WTC11 (cell line): ENCODE data around the gene AGTRAP. TPM values are rescaled to one million over a fixed set of nuclear protein-coding genes. Genes with fewer than 3 reads are reported as not detected.

Experiments used
- ATF1 ChIP-seq: sonication (generic); formaldehyde crosslinking; IDR thresholded peaks from 2 replicates; pipeline ENCODE4 v1.8.1; 2023; ENCODE audit warnings: mild to moderate bottlenecking, moderate library complexity, missing genetic modification reagents
- EMX1 ChIP-seq: fragments of 250-450 bp; sonication (Bioruptor Pico); IDR thresholded peaks from 2 replicates; pipeline ENCODE4 v1.8.0; 2021; ENCODE audit warnings: mild to moderate bottlenecking
- ESRRA ChIP-seq: sonication (generic); formaldehyde crosslinking; IDR thresholded peaks from 2 replicates; pipeline ENCODE4 v1.8.1; 2022; ENCODE audit warnings: mild to moderate bottlenecking, missing genetic modification reagents, borderline replicate concordance
- FOXK1 ChIP-seq: sonication (generic); formaldehyde crosslinking; IDR thresholded peaks from 2 replicates; pipeline ENCODE4 v1.8.0; 2022; ENCODE audit warnings: mild to moderate bottlenecking, moderate library complexity, missing genetic modification reagents
- GABPB1 ChIP-seq: sonication (generic); formaldehyde crosslinking; IDR thresholded peaks from 2 replicates; pipeline ENCODE4 v1.8.1; 2023; ENCODE audit warnings: mild to moderate bottlenecking, missing genetic modification reagents
- GRHL2 ChIP-seq: fragments of 250-450 bp; sonication (Bioruptor Pico); IDR thresholded peaks from 2 replicates; pipeline ENCODE4 v1.8.0; 2022; ENCODE audit warnings: mild to moderate bottlenecking, moderate library complexity; ENCODE audit not compliant: insufficient replicate concordance, severe bottlenecking
- JUN ChIP-seq: sonication (generic); formaldehyde crosslinking; IDR thresholded peaks from 2 replicates; pipeline ENCODE4 v1.8.0; 2023; ENCODE audit warnings: mild to moderate bottlenecking, missing genetic modification reagents
- MYBL2 ChIP-seq: sonication (generic); formaldehyde crosslinking; IDR thresholded peaks from 2 replicates; pipeline ENCODE4 v1.8.1; 2023; ENCODE audit warnings: mild to moderate bottlenecking, moderate library complexity, missing genetic modification reagents
- SOX15 ChIP-seq: fragments of 250-450 bp; sonication (Bioruptor Pico); IDR thresholded peaks from 2 replicates; pipeline ENCODE4 v1.9.0; 2021; ENCODE audit warnings: mild to moderate bottlenecking
- TP53 ChIP-seq: sonication (generic); formaldehyde crosslinking; IDR thresholded peaks from 2 replicates; pipeline ENCODE4 v1.8.1; 2023; ENCODE audit warnings: mild to moderate bottlenecking, missing genetic modification reagents
- ZNF121 ChIP-seq: sonication (generic); formaldehyde crosslinking; IDR thresholded peaks from 2 replicates; pipeline ENCODE4 v1.8.0; 2023; ENCODE audit warnings: missing genetic modification reagents
- ZNF423 ChIP-seq: fragments of 250-450 bp; sonication (Bioruptor Pico); IDR thresholded peaks from 2 replicates; pipeline ENCODE4 v2.1.2; 2022; ENCODE audit warnings: mild to moderate bottlenecking, moderate library complexity
- total RNA-seq: library from RNA; stranded (reverse); gene quantifications from 3 replicates; pipeline ENCODE4 v1.2.3, GENCODE V29; 2021
- TF ChIP-seq, protein P1 (sequence below): sonication (generic); formaldehyde crosslinking; IDR thresholded peaks from 2 replicates; pipeline ENCODE4 v1.8.0; 2023; ENCODE audit warnings: missing genetic modification reagents, mild to moderate bottlenecking, borderline replicate concordance
- TF ChIP-seq, protein P2 (sequence below): sonication (generic); formaldehyde crosslinking; IDR thresholded peaks from 2 replicates; pipeline ENCODE4 v1.8.0; 2022; ENCODE audit warnings: missing genetic modification reagents
- TF ChIP-seq, protein P3 (sequence below): fragments of 250-450 bp; sonication (Bioruptor Pico); IDR thresholded peaks from 2 replicates; pipeline ENCODE4 v2.1.2; 2022; ENCODE audit warnings: mild to moderate bottlenecking, moderate library complexity
- TF ChIP-seq, protein P4 (sequence below): sonication (generic); formaldehyde crosslinking; IDR thresholded peaks from 2 replicates; pipeline ENCODE4 v1.8.1; 2023; ENCODE audit warnings: mild to moderate bottlenecking, missing genetic modification reagents, moderate library complexity
- TF ChIP-seq, protein P5 (sequence below): sonication (generic); formaldehyde crosslinking; IDR thresholded peaks from 2 replicates; pipeline ENCODE4 v1.8.1; 2022; ENCODE audit warnings: low read depth, mild to moderate bottlenecking, moderate library complexity, missing genetic modification reagents, borderline replicate concordance
- TF ChIP-seq, protein P6 (sequence below): sonication (generic); formaldehyde crosslinking; IDR thresholded peaks from 2 replicates; pipeline ENCODE4 v1.8.1; 2022; ENCODE audit warnings: mild to moderate bottlenecking, moderate library complexity, missing genetic modification reagents
- TF ChIP-seq, protein P7 (sequence below): sonication (generic); formaldehyde crosslinking; IDR thresholded peaks from 2 replicates; pipeline ENCODE4 v1.8.1; 2023; ENCODE audit warnings: mild to moderate bottlenecking, moderate library complexity, missing genetic modification reagents
- TF ChIP-seq, protein P8 (sequence below): sonication (generic); formaldehyde crosslinking; IDR thresholded peaks from 2 replicates; pipeline ENCODE4 v1.8.1; 2023; ENCODE audit warnings: mild to moderate bottlenecking, missing genetic modification reagents, moderate library complexity
- TF ChIP-seq, protein P9 (sequence below): sonication (generic); formaldehyde crosslinking; conservative IDR thresholded peaks from 2 replicates; pipeline ENCODE4 v1.8.1; 2023; ENCODE audit warnings: mild to moderate bottlenecking, low read depth, missing genetic modification reagents, moderate library complexity

AGTRAP gene
- total RNA-seq, 1 experiment from 2014 or later = 81.6 TPM

DNA sequence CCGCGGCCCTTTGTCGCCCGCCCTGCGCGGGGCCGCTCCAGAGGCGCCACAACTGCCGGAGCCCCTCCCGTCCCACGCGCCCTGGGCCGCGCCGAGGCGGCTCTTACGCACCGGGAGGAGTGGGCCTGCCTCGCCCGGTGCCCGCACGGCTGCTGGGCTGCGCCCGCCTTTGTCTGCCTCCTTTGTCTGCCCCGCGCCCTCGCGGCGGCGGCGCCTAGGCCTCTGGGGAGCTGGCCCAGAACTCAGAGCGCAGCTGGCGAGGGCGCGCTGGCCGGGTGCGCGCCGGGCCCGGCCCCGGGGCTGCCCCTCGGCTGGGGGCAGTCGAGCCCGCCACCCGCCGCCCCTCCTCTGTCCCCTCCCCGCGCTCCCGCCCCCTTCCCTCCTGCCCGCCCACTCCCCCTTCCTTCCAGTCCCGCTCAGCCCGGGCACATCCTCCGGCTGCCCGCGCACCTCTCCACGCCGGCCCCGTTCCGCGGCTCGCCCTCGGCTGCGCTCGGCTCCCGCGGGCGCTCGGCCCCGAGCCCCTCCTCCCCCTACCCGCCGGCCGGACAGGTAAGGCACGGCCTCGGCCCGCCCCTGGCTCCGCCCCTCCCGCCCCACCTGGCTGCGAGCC, 44.5 kb upstream of the AGTRAP start, which contains the start of gene DRAXIN (continued):
- TF ChIP-seq, protein P1, sequence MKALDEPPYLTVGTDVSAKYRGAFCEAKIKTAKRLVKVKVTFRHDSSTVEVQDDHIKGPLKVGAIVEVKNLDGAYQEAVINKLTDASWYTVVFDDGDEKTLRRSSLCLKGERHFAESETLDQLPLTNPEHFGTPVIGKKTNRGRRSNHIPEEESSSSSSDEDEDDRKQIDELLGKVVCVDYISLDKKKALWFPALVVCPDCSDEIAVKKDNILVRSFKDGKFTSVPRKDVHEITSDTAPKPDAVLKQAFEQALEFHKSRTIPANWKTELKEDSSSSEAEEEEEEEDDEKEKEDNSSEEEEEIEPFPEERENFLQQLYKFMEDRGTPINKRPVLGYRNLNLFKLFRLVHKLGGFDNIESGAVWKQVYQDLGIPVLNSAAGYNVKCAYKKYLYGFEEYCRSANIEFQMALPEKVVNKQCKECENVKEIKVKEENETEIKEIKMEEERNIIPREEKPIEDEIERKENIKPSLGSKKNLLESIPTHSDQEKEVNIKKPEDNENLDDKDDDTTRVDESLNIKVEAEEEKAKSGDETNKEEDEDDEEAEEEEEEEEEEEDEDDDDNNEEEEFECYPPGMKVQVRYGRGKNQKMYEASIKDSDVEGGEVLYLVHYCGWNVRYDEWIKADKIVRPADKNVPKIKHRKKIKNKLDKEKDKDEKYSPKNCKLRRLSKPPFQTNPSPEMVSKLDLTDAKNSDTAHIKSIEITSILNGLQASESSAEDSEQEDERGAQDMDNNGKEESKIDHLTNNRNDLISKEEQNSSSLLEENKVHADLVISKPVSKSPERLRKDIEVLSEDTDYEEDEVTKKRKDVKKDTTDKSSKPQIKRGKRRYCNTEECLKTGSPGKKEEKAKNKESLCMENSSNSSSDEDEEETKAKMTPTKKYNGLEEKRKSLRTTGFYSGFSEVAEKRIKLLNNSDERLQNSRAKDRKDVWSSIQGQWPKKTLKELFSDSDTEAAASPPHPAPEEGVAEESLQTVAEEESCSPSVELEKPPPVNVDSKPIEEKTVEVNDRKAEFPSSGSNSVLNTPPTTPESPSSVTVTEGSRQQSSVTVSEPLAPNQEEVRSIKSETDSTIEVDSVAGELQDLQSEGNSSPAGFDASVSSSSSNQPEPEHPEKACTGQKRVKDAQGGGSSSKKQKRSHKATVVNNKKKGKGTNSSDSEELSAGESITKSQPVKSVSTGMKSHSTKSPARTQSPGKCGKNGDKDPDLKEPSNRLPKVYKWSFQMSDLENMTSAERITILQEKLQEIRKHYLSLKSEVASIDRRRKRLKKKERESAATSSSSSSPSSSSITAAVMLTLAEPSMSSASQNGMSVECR (CRISPR knock-in tag) = peak; percentile 78
- TF ChIP-seq FOXK1 (CRISPR knock-in tag) (no peak), JUN (CRISPR knock-in tag) (no peak; the same call in none of the 2 replicates), TP53 (CRISPR knock-in tag) (no peak), MYBL2 (CRISPR knock-in tag) (no peak; the same call in 1 of the 2 replicates), GABPB1 (CRISPR knock-in tag) (no peak), ZNF423 (CRISPR knock-in tag) (no peak), ZNF121 (no peak), ESRRA (peak; percentile 65; the same call in 1 of the 2 replicates), SOX15 (CRISPR knock-in tag) (no peak), EMX1 (CRISPR knock-in tag) (no peak), GRHL2 (CRISPR knock-in tag) (no peak), ATF1 (CRISPR knock-in tag) (no peak)
- TF ChIP-seq, protein P2, sequence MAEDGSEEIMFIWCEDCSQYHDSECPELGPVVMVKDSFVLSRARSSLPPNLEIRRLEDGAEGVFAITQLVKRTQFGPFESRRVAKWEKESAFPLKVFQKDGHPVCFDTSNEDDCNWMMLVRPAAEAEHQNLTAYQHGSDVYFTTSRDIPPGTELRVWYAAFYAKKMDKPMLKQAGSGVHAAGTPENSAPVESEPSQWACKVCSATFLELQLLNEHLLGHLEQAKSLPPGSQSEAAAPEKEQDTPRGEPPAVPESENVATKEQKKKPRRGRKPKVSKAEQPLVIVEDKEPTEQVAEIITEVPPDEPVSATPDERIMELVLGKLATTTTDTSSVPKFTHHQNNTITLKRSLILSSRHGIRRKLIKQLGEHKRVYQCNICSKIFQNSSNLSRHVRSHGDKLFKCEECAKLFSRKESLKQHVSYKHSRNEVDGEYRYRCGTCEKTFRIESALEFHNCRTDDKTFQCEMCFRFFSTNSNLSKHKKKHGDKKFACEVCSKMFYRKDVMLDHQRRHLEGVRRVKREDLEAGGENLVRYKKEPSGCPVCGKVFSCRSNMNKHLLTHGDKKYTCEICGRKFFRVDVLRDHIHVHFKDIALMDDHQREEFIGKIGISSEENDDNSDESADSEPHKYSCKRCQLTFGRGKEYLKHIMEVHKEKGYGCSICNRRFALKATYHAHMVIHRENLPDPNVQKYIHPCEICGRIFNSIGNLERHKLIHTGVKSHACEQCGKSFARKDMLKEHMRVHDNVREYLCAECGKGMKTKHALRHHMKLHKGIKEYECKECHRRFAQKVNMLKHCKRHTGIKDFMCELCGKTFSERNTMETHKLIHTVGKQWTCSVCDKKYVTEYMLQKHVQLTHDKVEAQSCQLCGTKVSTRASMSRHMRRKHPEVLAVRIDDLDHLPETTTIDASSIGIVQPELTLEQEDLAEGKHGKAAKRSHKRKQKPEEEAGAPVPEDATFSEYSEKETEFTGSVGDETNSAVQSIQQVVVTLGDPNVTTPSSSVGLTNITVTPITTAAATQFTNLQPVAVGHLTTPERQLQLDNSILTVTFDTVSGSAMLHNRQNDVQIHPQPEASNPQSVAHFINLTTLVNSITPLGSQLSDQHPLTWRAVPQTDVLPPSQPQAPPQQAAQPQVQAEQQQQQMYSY = no peak
- TF ChIP-seq, protein P3, sequence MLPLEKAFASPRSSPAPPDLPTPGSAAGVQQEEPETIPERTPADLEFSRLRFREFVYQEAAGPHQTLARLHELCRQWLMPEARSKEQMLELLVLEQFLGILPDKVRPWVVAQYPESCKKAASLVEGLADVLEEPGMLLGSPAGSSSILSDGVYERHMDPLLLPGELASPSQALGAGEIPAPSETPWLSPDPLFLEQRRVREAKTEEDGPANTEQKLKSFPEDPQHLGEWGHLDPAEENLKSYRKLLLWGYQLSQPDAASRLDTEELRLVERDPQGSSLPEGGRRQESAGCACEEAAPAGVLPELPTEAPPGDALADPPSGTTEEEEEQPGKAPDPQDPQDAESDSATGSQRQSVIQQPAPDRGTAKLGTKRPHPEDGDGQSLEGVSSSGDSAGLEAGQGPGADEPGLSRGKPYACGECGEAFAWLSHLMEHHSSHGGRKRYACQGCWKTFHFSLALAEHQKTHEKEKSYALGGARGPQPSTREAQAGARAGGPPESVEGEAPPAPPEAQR (CRISPR knock-in tag) = no peak
- TF ChIP-seq, protein P4, sequence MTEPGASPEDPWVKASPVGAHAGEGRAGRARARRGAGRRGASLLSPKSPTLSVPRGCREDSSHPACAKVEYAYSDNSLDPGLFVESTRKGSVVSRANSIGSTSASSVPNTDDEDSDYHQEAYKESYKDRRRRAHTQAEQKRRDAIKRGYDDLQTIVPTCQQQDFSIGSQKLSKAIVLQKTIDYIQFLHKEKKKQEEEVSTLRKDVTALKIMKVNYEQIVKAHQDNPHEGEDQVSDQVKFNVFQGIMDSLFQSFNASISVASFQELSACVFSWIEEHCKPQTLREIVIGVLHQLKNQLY (CRISPR knock-in tag) = no peak
- TF ChIP-seq, protein P5, sequence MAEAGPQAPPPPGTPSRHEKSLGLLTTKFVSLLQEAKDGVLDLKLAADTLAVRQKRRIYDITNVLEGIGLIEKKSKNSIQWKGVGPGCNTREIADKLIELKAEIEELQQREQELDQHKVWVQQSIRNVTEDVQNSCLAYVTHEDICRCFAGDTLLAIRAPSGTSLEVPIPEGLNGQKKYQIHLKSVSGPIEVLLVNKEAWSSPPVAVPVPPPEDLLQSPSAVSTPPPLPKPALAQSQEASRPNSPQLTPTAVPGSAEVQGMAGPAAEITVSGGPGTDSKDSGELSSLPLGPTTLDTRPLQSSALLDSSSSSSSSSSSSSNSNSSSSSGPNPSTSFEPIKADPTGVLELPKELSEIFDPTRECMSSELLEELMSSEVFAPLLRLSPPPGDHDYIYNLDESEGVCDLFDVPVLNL (CRISPR knock-in tag) = no peak
- TF ChIP-seq, protein P6, sequence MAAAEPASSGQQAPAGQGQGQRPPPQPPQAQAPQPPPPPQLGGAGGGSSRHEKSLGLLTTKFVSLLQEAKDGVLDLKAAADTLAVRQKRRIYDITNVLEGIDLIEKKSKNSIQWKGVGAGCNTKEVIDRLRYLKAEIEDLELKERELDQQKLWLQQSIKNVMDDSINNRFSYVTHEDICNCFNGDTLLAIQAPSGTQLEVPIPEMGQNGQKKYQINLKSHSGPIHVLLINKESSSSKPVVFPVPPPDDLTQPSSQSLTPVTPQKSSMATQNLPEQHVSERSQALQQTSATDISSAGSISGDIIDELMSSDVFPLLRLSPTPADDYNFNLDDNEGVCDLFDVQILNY = no peak
- TF ChIP-seq, protein P7, sequence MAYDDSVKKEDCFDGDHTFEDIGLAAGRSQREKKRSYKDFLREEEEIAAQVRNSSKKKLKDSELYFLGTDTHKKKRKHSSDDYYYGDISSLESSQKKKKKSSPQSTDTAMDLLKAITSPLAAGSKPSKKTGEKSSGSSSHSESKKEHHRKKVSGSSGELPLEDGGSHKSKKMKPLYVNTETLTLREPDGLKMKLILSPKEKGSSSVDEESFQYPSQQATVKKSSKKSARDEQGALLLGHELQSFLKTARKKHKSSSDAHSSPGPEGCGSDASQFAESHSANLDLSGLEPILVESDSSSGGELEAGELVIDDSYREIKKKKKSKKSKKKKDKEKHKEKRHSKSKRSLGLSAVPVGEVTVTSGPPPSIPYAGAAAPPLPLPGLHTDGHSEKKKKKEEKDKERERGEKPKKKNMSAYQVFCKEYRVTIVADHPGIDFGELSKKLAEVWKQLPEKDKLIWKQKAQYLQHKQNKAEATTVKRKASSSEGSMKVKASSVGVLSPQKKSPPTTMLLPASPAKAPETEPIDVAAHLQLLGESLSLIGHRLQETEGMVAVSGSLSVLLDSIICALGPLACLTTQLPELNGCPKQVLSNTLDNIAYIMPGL (CRISPR knock-in tag) = no peak
- TF ChIP-seq, protein P8, sequence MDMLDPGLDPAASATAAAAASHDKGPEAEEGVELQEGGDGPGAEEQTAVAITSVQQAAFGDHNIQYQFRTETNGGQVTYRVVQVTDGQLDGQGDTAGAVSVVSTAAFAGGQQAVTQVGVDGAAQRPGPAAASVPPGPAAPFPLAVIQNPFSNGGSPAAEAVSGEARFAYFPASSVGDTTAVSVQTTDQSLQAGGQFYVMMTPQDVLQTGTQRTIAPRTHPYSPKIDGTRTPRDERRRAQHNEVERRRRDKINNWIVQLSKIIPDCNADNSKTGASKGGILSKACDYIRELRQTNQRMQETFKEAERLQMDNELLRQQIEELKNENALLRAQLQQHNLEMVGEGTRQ (CRISPR knock-in tag) = no peak
- TF ChIP-seq, protein P9, sequence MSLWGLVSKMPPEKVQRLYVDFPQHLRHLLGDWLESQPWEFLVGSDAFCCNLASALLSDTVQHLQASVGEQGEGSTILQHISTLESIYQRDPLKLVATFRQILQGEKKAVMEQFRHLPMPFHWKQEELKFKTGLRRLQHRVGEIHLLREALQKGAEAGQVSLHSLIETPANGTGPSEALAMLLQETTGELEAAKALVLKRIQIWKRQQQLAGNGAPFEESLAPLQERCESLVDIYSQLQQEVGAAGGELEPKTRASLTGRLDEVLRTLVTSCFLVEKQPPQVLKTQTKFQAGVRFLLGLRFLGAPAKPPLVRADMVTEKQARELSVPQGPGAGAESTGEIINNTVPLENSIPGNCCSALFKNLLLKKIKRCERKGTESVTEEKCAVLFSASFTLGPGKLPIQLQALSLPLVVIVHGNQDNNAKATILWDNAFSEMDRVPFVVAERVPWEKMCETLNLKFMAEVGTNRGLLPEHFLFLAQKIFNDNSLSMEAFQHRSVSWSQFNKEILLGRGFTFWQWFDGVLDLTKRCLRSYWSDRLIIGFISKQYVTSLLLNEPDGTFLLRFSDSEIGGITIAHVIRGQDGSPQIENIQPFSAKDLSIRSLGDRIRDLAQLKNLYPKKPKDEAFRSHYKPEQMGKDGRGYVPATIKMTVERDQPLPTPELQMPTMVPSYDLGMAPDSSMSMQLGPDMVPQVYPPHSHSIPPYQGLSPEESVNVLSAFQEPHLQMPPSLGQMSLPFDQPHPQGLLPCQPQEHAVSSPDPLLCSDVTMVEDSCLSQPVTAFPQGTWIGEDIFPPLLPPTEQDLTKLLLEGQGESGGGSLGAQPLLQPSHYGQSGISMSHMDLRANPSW (CRISPR knock-in tag) = no peak
